GM19372 (cell line): ENCODE data around the gene SLC4A1AP.
"Not testable (repeated sequence)": the region's sequence is repeated elsewhere in the genome, so short reads cannot be mapped to it uniquely, and the experiment has no call there.

Experiments used
- ATAC-seq: cut with Tn5 transposase; IDR thresholded peaks from one replicate; pipeline ENCODE4 v1.9.1; 2021; ENCODE audit warnings: mild to moderate bottlenecking, low read depth, moderate library complexity; ENCODE audit not compliant: unreplicated experiment

Gene SLC4A1AP

DNA sequence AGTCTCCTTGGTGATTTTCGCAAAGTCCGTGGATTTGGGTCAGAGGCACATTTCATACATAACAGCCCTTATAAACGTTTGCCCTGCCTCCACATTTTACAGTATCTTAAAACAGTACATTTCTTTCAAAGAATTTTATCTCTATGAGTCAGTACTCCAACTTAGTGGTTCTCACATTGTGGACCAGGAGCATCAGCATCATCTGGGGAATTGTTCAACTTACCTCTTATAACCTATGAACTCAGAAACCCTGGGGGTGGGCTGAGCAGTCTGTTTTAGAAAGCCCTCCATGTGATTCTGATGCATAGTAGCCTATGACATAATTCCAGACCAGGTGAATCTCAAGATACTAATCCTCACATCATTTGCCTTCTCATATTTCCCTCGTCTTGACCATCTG, 12.6 kb upstream of the SLC4A1AP start:
- ATAC-seq: no peak

DNA sequence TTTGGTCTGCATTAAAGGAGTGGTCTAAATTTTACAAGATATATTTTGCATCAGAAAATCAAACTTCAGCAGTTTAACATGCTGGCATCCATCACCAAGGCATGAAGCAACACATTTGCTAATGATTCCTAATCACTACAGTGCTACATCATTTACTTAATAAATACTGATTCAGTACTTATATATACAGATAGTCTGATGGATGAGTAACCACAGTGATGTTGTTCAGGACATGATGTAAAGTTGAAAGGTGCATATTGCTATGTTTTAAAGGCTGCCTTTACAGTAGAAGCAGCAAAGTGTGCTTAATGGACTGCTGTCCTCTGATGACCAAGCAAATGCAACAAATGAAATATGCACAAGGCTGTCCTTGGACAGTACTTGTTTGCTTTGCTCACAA, 11.3 kb upstream of the SLC4A1AP start:
- no peak for ATAC-seq

DNA sequence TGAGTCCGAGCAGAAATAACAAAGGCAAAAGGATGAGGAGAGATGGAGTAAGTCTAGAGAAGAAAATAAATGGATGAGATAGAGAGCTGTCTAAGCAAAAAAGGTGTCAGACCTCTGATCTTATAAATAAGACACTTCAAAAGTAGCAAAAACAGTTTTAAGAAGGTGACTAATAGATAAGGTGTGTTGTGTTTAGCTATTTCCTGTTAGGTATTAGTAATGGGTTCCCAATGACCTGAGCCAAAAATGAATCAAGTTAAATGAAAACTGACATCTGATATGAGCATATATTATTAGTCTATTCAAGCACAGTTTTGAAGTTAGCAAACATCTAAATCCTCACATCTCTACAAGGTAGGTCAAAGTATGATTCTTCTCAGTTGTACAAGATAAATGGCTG, 10.9 kb upstream of the SLC4A1AP start:
- ATAC-seq: no peak

- no peak for ATAC-seq
These were observed 10.3 kb upstream of the SLC4A1AP start for GRCh38 chr2:27653397-27653796.

GRCh38 chr2:27655155-27655951, 8.3 kb upstream of the SLC4A1AP start:
- no peak for ATAC-seq

DNA sequence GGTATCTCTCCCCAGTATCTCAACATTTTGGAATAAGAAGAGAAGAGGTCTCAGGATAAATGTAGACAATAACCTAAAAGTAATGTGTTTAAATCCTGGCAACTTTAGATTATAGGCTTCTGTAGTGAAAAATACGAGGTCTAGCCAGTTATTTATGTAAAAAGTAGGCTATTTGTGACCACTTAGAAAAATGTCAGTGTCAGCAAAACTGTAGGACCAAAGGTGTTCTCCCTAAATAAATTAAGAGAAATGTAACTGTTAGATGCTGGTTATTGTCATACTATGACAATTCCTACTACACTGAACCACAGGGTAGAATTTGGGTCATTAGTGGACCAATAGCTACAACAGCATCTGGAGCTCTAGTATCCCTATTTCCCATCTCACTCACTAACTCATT, 2.3 kb upstream of the SLC4A1AP start:
- no peak for ATAC-seq

- ATAC-seq: no peak
These were observed 475 bp downstream of the SLC4A1AP start for GRCh38 chr2:27664154-27664574.

DNA sequence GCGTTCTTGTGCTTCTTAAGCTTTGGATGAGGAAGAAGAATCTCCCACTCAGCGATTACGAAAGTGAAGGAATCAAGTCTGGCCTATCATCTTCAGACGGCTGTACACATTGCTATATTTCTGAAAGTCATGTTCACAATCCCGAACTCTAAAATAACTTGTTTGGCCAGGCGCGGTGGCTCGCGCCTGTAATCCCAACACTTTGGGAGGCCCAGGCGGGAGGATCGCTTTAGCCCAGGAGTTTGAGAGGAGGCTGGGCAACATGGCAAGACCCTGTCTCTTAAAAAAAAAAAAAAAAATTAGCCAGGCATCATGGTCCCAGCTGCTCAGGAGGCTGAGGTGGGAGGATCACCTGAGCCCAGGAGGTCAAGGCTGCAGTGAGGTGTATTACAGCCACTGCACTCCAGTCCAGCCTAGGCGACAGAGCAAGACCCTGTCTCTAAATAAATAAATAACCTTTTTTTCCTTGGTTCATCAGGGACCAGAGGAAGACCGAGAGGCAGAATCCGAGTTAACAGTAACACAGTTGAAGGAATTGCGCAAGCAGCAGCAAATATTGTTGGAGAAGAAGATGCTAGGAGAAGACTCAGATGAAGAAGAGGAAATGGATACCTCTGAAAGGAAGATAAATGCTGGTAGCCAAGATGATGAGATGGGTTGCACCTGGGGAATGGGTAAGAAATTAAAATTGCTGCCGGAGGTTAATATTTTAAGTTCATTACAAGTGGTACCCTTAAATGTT, 1.1 kb downstream of the SLC4A1AP start:
- ATAC-seq: no peak

DNA sequence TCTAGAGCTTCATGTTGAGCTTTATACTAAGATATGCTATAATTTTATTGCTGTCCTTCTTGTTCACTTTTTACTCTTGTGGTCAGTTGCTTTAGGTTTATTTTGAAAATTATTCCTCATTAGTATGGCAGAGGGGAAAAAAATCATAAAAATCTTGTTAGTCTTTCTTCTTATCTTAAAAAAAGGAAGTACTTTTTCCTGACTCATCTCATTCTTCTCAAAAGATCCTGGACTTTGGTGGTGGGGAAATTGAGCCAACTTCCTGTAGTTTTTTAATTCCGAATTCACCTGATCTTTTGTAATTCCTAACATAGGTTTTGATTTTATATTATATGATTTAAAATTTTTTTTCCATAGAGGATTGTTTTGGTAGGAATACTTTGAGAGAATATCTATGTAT, 3.8 kb downstream of the SLC4A1AP start:
- no peak for ATAC-seq

- no peak for ATAC-seq
These were observed 7.5 kb downstream of the SLC4A1AP start for GRCh38 chr2:27671235-27671634.

- ATAC-seq: no peak
These were observed 9.2 kb downstream of the SLC4A1AP start for GRCh38 chr2:27672723-27673486.

DNA sequence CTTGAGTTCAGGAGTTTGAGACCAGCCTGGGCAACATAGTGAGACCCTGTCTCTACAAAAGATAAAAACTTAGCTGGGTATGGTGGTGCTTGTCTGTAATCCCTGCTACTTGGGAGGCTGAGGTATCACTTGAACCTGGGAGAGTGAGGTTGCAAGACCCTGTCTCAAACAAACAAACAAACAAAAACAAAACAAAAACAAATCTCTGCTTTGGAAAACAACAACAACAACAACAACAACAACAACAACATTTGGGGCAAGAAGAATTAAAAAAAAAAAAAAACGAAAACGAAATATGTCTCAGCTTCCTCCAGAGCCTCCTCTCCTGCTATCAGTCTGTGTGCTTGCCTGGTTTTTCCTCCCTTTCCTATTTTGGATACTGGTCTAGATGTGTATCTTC, 16.9 kb downstream of the SLC4A1AP start:
- ATAC-seq: no peak

DNA sequence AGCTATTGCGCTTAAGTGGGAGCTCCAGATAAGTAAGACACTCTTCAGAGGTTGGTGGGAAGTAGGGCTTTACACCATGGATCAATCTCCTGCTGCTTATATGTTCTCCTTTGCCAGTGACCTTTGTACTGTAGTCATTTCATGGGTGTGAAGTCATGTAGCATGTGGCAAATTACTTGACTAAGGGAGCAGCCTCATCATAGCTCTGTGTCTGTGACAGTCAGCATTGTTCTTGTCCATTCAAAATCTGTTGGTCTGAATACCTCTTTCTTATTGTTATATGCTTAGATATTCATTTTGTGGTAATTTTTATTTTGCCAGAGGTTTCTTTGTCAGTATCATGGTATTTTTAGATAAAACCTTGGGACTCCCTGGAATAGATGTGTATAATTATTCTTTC, 18.2 kb downstream of the SLC4A1AP start:
- no peak for ATAC-seq

- not testable (repeated sequence) for ATAC-seq
These were observed 18.7 kb downstream of the SLC4A1AP start for GRCh38 chr2:27682334-27682771.

- ATAC-seq: peak; percentile 74
These were observed 19.8 kb downstream of the SLC4A1AP start for GRCh38 chr2:27683390-27684071.

- not testable (repeated sequence) for ATAC-seq
These were observed 21.3 kb downstream of the SLC4A1AP start for GRCh38 chr2:27685006-27685405.

- ATAC-seq: no peak
These were observed 21.9 kb downstream of the SLC4A1AP start for GRCh38 chr2:27685577-27685976.

GRCh38 chr2:27687232-27687631, 23.5 kb downstream of the SLC4A1AP start:
- no peak for ATAC-seq

- no peak for ATAC-seq
These were observed 25.7 kb downstream of the SLC4A1AP start for GRCh38 chr2:27689424-27689823.

- ATAC-seq: no peak
These were observed 26.4 kb downstream of the SLC4A1AP start for GRCh38 chr2:27690052-27690451.

DNA sequence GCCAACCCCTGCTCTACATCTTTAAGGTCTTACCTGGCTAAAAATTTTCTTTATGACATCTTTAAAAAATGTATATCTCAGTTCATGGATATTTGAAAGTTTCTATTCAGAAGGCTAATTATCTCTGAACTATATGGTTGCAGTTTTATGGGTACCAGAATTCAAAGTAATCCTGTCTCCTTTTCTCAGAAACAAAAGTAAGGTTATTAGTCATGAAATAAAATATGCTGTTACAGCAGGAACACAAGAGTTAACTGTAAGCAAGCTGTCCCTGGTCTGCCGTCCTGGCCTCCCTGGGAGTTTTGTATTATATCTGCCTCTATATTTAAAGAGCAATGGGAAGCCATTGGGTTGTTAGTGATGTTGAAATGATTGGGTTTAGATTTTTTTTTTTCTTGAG, 34.0 kb downstream of the SLC4A1AP start:
- ATAC-seq: no peak
